GM19468 (cell line): ENCODE data around the gene NECTIN2.
"Not testable (repeated sequence)": the region's sequence is repeated elsewhere in the genome, so short reads cannot be mapped to it uniquely, and the experiment has no call there.

Source experiments
- ATAC-seq: cut with Tn5 transposase; IDR thresholded peaks from one replicate; pipeline ENCODE4 v1.9.1; 2021; ENCODE audit warnings: mild to moderate bottlenecking, moderate library complexity, moderate number of reproducible peaks; ENCODE audit not compliant: unreplicated experiment; ENCODE audit errors: extremely low read depth

NECTIN2 gene

DNA sequence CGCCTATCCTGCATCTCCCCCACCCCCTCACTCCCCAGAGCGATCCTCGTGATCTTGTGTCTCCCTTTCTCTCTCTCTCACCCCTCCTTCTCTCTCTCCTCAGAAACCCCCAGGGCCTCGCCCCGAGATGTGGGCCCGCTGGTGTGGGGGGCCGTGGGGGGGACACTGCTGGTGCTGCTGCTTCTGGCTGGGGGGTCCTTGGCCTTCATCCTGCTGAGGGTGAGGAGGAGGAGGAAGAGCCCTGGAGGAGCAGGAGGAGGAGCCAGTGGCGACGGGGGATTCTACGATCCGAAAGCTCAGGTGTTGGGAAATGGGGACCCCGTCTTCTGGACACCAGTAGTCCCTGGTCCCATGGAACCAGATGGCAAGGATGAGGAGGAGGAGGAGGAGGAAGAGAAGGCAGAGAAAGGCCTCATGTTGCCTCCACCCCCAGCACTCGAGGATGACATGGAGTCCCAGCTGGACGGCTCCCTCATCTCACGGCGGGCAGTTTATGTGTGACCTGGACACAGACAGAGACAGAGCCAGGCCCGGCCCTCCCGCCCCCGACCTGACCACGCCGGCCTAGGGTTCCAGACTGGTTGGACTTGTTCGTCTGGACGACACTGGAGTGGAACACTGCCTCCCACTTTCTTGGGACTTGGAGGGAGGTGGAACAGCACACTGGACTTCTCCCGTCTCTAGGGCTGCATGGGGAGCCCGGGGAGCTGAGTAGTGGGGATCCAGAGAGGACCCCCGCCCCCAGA lies 32.2 kb downstream of the NECTIN2 start:
- ATAC-seq, result no peak

DNA sequence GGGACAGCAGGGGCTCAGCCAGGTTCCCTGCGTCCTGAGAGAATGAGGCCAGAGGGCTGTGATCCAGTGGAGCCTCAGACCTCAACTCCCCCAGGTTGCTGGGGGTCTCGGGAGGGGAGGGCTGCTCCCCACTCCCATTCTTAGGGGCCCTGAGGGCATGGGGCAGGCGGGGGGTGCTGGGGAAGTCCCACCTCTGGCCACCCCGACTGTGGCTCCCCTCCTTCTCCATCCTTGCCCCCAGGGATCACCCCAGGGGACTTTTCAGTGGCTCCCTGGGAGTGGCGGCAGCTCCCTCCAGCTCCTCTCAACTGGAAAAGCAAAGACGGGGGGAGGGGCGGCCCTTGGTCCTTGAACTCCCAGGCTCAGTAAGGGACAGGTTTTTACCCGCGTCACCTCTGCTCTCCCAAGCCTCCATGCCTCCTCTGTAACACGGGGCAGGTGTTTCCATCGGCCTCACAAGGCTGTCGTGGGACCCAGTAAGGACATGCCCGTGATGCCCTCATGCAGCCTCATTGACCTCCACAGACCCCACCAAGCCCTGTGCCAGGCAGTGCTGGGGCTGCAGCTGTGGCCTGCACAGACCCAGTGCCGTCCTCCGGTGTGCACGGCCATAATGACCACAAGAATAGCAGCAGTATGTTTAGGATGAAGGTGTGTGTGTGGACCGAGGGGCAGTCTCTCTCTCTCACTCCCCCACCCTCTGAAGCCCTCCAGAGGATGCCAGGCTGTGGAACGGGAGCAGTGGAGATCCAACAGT lies 33.4 kb downstream of the NECTIN2 start:
- ATAC-seq, result no peak

DNA sequence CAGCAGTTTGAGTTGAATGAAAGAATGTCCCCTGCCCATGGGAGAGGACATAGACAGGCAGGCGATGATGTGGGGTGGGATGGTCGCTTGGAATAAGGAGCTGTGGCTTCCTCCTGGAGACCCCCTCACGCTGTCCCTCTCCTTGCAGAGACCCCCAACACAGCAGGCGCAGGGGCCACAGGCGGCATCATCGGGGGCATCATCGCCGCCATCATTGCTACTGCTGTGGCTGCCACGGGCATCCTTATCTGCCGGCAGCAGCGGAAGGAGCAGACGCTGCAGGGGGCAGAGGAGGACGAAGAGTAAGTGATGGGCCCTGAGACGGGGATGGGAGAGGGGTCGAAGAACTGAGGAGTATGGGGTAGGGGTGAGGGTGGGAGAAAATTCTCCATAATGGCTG lies 36.0 kb downstream of the NECTIN2 start:
- ATAC-seq, result no peak

GRCh38 chr19:44882619-44883397 lies 36.7 kb downstream of the NECTIN2 start:
- not testable (repeated sequence) for ATAC-seq

DNA sequence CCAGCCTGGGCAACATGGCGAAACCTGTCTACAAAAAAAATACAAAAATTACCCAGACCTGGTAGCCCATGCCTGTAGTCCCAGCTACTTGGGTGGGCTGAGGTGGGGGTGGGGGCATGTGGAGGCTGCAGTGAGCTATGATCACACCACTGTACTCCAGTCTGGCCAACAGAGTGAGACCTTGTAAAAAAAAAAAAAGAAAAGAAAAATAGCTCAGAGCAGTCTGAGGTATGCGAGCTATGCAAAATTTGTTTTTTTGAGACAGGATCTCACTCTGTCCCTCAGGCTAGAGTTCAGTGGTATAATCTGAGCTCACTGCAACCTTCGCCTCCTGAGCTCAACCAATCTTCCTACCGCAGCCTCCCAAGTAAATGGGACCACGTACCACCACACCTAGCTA lies 37.8 kb downstream of the NECTIN2 start:
- ATAC-seq, result no peak

DNA sequence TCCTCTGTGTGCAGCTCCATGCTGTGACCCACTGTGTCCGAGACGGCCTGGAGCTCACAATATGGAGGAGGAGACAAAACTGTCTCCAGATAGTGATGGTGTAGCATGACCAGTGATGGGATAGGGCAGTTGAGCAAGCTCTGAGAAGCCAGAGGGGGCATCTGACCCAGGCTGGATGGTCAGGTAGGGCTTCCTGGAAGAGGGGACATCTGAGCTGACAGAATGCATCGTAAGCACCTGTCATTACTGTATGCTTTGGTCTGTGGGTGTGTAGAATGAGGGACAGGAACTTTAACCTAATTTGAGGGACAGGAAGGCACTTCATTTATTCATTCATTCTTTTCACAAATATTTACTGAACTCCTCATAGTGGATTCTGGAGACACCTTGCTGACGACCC lies 38.5 kb downstream of the NECTIN2 start:
- no peak for ATAC-seq

DNA sequence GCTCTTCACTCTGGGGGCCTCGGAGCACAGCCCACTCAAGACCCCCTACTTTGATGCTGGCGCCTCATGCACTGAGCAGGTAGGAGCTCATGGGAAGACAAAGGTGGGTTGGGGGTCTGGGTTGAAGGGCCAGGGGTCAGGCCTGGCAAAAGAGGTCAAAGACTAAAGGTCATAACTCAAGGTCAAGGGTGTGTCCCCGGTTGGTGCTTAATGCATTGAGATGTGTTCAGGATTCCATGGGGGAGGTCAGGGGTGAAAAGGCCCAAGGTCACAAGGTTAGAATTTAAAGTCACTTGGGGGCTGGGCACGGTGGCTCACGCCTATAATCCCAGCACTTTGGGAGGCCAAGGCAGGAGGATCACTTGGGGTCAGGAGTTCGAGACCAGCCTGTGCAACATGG lies 40.0 kb downstream of the NECTIN2 start:
- ATAC-seq, result no peak

DNA sequence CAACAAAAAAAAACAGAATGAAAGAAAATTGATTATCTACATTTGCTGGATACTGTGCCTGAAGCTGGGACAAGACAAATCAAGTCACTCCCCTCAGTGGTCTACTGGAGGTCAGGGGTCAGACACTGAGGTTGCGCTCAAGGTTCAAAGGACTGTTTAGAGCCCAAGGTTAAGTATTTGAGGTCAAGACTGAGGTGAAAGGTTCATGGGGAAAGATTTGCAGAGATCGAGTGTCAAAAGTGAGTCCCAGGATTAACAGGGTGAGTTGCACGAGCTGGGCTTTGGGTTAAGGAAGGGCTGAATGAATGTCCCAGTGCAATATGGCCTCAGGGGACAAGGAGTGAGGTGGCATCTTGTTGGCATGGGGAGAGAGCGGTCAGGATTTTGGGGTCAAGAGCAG lies 41.6 kb downstream of the NECTIN2 start:
- ATAC-seq, result no peak

GRCh38 chr19:44888335-44888734 lies 42.2 kb downstream of the NECTIN2 start:
- not testable (repeated sequence) for ATAC-seq

DNA sequence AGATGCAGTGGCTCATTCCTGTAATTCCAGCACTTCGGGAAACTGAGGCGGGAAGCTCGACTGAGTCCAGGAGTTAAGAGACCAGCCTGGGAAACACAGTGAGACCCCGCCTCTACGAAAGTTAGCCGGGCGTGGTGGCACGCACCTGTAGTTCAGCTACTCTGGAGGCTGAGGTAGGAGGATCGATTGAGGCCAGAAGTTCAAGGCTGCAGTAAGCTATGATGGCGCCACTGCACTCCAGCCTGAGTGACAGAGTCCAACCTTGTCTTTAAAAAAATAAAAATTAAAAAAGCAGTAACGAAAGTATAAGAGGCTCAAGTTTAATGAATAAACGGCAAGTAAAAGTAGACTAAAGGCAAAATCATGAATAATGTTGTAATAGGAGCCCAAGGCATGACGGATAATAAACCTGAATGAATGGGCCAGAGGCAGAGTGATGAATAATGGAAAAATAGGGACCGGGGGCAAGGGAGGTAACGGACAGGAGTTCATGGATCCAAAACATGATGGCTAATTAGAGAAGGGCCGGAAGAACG lies 43.8 kb downstream of the NECTIN2 start:
- ATAC-seq, result no peak

GRCh38 chr19:44890366-44891015 lies 44.4 kb downstream of the NECTIN2 start:
- peak; percentile 65 for ATAC-seq

DNA sequence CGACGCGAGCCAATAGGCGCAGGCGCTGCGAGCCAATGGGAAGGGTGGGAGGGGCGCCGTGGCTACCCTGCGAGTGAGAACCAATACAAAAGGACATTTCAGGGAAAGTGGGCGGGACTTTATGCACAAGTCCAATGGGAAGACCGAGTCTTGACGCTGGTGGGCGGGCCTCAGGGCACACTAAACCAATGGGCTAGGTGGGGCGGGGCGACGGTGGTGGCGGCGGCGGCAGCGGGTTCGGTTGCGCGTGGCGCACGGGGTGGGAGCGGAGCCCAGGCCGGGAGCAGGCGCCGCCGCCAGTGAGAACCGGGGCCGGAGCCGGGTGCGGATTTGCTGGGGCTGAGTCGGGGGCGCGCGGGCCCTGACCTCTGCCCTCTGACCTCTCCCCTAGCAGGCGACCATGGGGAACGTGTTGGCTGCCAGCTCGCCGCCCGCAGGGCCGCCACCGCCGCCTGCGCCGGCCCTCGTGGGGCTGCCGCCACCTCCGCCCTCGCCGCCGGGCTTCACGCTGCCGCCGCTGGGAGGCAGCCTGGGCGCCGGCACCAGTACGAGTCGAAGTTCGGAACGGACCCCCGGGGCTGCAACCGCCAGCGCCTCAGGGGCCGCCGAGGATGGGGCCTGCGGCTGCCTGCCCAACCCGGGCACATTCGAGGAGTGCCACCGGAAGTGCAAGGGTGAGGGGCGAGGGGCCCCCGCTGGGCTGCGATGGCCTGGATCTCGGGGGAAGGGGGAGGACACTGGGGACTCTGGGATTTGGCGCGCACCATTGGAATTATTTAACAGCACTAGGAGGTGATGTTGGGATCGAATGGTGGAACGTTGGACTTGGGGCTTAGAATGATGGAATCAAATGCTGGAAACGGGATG lies 45.2 kb downstream of the NECTIN2 start, which contains the start of gene TOMM40:
Gene TOMM40, plus strand, starts transcription at position 239 of the 867 bp plus-strand sequence. Its CDS starts 162 bp downstream, at position 401.
- ATAC-seq, result no peak

DNA sequence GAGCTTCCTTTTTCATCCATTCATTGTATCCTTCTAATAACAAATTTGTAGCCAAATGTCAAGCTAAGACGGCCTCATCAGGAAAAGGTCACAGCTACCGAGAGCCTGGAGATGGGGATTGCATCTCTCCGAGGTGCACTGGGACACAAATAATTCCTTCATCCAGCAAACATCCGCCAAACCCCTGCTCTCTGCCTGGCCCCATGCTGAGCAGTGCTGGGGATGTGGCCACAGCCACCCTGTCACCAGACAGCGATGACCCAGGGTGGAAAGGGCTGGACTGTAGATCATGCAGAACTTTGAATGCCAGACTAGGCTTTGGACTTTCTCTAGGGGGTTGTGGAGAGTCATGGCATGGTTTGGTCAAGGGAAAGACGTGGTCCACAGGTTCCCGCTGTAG lies 46.8 kb downstream of the NECTIN2 start:
- no peak for ATAC-seq

DNA sequence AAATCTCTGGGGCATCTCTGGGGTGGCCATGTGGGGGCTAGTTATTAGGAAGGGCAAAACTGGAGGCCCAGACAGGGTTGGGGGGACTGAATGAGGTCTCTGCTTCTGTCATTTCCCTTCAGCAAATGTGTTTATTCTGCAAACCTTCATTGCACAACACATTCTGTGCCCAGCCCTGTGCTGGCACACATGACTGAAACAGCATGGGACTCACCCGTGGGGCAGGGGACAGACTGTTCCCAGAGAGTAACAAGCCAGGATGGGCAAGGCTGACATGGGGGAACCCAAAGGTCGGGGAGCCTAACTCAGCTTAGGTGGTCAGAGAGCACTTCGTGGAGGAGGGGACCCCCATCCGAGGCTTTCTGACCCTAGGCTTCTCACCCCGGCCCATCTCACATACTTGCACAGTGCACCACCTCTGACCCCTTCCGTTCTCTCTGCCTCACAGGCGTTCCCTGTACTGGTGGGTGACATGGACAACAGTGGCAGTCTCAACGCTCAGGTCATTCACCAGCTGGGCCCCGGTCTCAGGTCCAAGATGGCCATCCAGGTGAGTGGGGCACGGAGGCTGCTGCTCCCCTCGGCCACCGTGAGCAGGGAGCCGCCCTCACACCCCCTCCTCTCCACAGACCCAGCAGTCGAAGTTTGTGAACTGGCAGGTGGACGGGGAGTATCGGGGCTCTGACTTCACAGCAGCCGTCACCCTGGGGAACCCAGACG lies 47.4 kb downstream of the NECTIN2 start:
- no peak for ATAC-seq

GRCh38 chr19:44894052-44894400 lies 47.9 kb downstream of the NECTIN2 start:
- no peak for ATAC-seq

- no peak for ATAC-seq
Observed at GRCh38 chr19:44894946-44895345, 48.8 kb downstream of the NECTIN2 start.

DNA sequence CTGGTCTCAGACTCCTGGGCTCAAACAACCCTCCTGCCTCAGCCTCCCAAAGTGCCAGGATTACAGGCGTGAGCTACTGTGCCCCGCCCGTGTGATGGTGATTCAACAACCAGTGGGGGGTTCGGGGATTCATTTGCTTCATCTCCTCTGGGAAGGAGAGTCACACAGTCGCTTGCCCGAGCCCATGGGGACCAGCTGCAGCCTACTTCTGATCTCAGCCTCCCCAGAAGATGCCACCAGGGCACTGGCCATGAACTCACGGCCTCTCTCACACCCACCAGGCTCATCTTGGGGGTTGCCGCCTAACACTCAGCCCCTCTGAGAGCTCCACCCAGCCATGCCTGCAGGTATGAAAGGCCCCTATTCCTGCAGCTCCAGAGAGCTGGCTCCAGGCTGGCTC lies 51.7 kb downstream of the NECTIN2 start:
- no peak for ATAC-seq
